DOHH2 (cell line): ENCODE data around the gene TRNP1.

Experiments
- CTCF ChIP-seq: fragments of 200-600 bp; sonication (generic); IDR thresholded peaks from one replicate; pipeline ENCODE4 v1.5.1; 2014; ENCODE audit warnings: antibody characterized with exemption, mild to moderate bottlenecking, low read depth, low read length; ENCODE audit not compliant: poor library complexity, severe bottlenecking
- EZH2phosphoT487 ChIP-seq: fragments of 200-600 bp; sonication (generic); IDR thresholded peaks from 2 replicates; pipeline ENCODE4 v1.6.1; 2017; ENCODE audit warnings: borderline replicate concordance, mild to moderate bottlenecking, antibody characterized with exemption, low read length, moderate library complexity, mixed read lengths

GRCh38 chr1:26956321-26956720 is 37.2 kb upstream of the TRNP1 start:
- TF ChIP-seq CTCF (no peak), EZH2phosphoT487 (no peak)
